Neural cell (in vitro differentiated cells): ENCODE results near the gene SLC22A16.

Experiments
- CTCF ChIP-seq: fragments of 450-650 bp; IDR thresholded peaks from 2 replicates; pipeline ENCODE4 v1.5.1; 2014; ENCODE audit warnings: antibody characterized with exemption, mild to moderate bottlenecking, moderate library complexity; ENCODE audit not compliant: poor library complexity, severe bottlenecking
- EP300 ChIP-seq: fragments of 450-650 bp; conservative IDR thresholded peaks from 2 replicates; pipeline ENCODE4 v1.6.1; 2014; ENCODE audit warnings: antibody characterized with exemption, mild to moderate bottlenecking, moderate library complexity; ENCODE audit not compliant: poor library complexity, severe bottlenecking
- EZH2 ChIP-seq: fragments of 200-600, 300-800 bp; shearing (Covaris generic), sonication (generic); IDR thresholded peaks from 2 replicates; pipeline ENCODE4 v1.6.1; 2014; ENCODE audit warnings: antibody characterized with exemption, low read length, borderline replicate concordance, mild to moderate bottlenecking; ENCODE audit not compliant: insufficient read depth, poor library complexity, severe bottlenecking
- MXI1 ChIP-seq: fragments of 450-650 bp; conservative IDR thresholded peaks from 2 replicates; pipeline ENCODE4 v1.6.1; 2014; ENCODE audit warnings: antibody characterized with exemption, mild to moderate bottlenecking; ENCODE audit not compliant: poor library complexity, severe bottlenecking
- POLR2AphosphoS5 ChIP-seq: IDR thresholded peaks from 2 replicates; pipeline ENCODE4 v1.6.1; 2012
- RAD21 ChIP-seq: fragments of 450-650 bp; conservative IDR thresholded peaks from 2 replicates; pipeline ENCODE4 v1.6.1; 2014; ENCODE audit warnings: antibody characterized with exemption, mild to moderate bottlenecking, moderate library complexity
- REST ChIP-seq: IDR thresholded peaks from 2 replicates; pipeline ENCODE4 v1.6.1; 2012; ENCODE audit warnings: borderline replicate concordance
- SMC3 ChIP-seq: fragments of 450-650 bp; conservative IDR thresholded peaks from 2 replicates; pipeline ENCODE4 v1.6.1; 2014; ENCODE audit warnings: antibody characterized with exemption, mild to moderate bottlenecking, moderate library complexity; ENCODE audit not compliant: poor library complexity
- TAF1 ChIP-seq: IDR thresholded peaks from 2 replicates; pipeline ENCODE4 v1.6.1; 2012; ENCODE audit warnings: low read depth

- TF ChIP-seq CTCF (no peak), SMC3 (no peak), EP300 (no peak), POLR2AphosphoS5 (no peak), REST (no peak), EZH2 (no peak), TAF1 (no peak), MXI1 (no peak), RAD21 (no peak)
These were observed 9.1 kb upstream of the SLC22A16 start for GRCh38 chr6:110485491-110485890.
